Endometrial microvascular endothelial cells (primary cell): ENCODE data around the gene HSPA4. TPM values are rescaled to one million over a fixed set of nuclear protein-coding genes. Genes with fewer than 3 reads are reported as not detected.

Experiments
- in situ Hi-C: cut with HindIII; loops from 2 replicates; pipeline ENCODE4 v1.10.0; 2017; ENCODE audit warnings: low sequenced_read_pairs, low pct_unique_long_range_greater_than_20kb; ENCODE audit errors: inconsistent ontology term
- total RNA-seq: library from RNA; depleted of rRNA; stranded (reverse); fragments of >200 nt; gene quantifications from one replicate; pipeline ENCODE4 v1.2.3, GENCODE V29; 2015; ENCODE audit errors: inconsistent ontology term

Gene HSPA4
- total RNA-seq, 1 donor from 2014 or later = 103 TPM

GRCh38 chr5:133144245-133144981 lies 92.6 kb downstream of the HSPA4 start:
- in situ Hi-C loops = no loop called here

GRCh38 chr5:133145436-133146170 lies 93.8 kb downstream of the HSPA4 start:
- in situ Hi-C loops = no loop called here

GRCh38 chr5:133147411-133147810 lies 95.6 kb downstream of the HSPA4 start:
- in situ Hi-C loops = no loop called here

GRCh38 chr5:133147815-133148567 lies 96.2 kb downstream of the HSPA4 start:
- in situ Hi-C loops = no loop called here

GRCh38 chr5:133149345-133149744 lies 97.5 kb downstream of the HSPA4 start:
- in situ Hi-C loops = no loop called here

- in situ Hi-C loops = no loop called here
Observed at GRCh38 chr5:133150909-133151544, 99.2 kb downstream of the HSPA4 start.

GRCh38 chr5:133154274-133155075 lies 102.7 kb downstream of the HSPA4 start:
- in situ Hi-C loops = no loop called here

- in situ Hi-C loops = no loop called here
Observed at GRCh38 chr5:133155326-133155969, 103.6 kb downstream of the HSPA4 start.

Other genes with a start within 250 kb of the HSPA4 start
- gene SOWAHA, start 238.7 kb upstream of the HSPA4 start, total RNA-seq = not detected
- gene SHROOM1, start 221.4 kb upstream of the HSPA4 start, total RNA-seq = 28.4 TPM
- 1.3 TPM for gene GDF9, start 185.5 kb upstream of the HSPA4 start, total RNA-seq
- gene UQCRQ, start 185.4 kb upstream of the HSPA4 start, total RNA-seq = 184 TPM
- gene LEAP2, start 178.3 kb upstream of the HSPA4 start, total RNA-seq = not detected
- 35.0 TPM for gene AFF4, start 88.4 kb upstream of the HSPA4 start, total RNA-seq
- 8.5 TPM for gene ZCCHC10, start 25.5 kb upstream of the HSPA4 start, total RNA-seq